ENCODE results near the gene MGARP.

- TF ChIP-seq SMC3 (conservative IDR thresholded peaks at IDR 0.05; ENCODE audit: poor library complexity) (no peak), CTCF (IDR thresholded peaks at IDR 0.05; ENCODE audit: poor library complexity, severe bottlenecking) (no peak), REST (IDR thresholded peaks at IDR 0.05; ENCODE audit: borderline replicate concordance) (no peak), TAF1 (IDR thresholded peaks at IDR 0.05; ENCODE audit: low read depth) (no peak), POLR2AphosphoS5 (IDR thresholded peaks at IDR 0.05) (no peak)
Observed at GRCh38 chr4:139239127-139239772, 40.8 kb downstream of the MGARP start.
